ENCODE measurements around the gene RGS7.
"Not testable (repeated sequence)": the region's sequence is repeated elsewhere in the genome, so short reads cannot be mapped to it uniquely, and the experiment has no call there.

Gene RGS7

DNA sequence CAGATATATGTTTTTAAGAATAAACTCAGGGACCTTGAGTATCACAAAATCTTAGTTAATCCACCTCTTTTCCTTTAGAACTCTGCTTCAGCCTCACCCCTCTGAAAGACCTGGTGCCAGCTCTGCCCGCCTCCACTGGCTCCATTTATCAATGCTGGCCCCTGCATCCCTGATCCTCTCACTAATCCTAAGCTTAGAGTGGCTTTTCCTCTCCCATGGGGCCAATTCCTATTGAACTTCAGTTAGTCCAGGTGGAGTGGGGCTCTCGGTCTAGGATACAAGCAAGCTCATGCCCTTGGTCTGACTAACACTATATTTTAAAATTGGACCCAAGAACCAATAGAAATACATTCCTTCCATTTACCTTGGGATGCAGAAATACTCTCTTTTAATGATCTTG, 87.0 kb downstream of the RGS7 start:
- no peak for DNase-seq

GRCh38 chr1:241269116-241269515, 87.9 kb downstream of the RGS7 start:
- no peak for DNase-seq

GRCh38 chr1:241266121-241266520, 90.9 kb downstream of the RGS7 start:
- DNase-seq: no peak

DNA sequence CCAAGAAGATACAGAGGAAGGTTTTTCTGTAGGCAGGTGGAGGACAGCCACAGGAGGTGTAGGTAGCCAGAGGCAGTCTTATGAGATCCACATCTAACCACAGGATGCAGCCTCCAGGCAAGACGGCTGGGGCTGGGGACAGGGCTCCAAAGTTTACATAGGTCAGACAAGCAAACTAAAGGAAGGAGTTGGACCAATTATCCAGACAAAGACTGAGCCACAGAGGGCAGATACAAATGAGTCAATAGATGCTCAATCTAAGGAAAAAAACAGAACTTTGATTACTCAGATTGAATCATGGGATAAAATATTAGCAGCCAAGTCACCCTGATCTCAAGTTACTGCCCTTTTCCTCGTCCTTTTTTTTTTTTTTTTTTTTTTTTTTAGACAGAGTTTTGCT, 91.6 kb downstream of the RGS7 start:
- DNase-seq: no peak

DNA sequence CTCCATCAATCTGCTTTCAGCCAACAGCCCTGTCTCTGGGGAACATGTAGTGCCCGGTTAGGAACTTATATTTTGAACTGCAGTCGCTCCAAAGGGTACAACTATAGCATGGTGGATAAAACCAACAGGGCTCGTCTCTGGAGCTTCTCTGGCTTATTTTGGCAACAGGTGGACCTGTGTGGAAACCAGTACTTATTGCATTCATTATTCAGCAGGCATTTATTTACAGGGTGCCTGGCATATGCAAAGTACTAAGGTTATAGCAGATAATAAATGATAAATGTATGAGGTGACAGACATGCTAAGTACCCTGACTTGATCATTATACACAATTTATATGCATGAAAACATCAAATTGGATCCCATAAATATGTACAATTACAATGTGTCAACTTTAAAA, 93.7 kb downstream of the RGS7 start:
- no peak for DNase-seq

DNA sequence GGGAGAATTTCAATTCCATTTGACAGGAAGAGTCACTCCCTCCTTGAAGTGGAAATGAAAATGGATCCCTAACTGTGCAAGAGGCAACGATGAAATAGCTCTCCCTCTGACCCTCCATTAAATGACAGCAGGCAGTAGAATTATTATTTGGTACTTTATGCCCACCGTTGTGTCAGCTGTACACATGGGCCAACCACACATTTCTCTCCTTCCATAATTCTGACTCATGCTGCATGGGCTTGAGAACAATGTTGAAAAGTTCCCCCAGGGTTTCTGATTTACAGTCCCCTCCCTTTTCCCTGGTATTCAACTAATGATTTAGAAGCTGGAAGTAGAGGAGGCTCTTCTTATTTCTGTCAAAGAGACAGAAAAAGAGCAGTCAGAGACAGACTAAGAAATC, 103.5 kb downstream of the RGS7 start:
- DNase-seq: no peak

DNA sequence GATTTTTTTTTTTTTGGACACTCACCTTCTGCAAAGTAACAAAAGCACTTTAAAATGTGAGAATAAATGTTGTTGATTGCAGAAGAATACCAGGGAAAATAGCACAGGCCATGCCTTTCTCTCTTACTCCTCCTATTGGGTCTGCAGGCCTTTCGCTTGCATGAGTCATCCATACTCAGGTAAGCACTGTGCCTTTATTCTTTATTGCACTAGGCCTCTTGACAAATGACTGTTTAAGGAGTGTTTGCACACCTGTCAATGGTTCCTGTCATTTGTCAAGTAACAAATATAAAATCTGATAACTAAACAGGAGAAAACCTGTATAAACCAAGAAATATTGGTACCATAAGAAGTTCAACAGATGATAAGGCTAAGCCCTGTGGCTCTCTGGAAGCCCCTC, 106.5 kb downstream of the RGS7 start:
- no peak for DNase-seq

- DNase-seq: no peak
Observed at GRCh38 chr1:241240069-241240468, 116.9 kb downstream of the RGS7 start.

- DNase-seq: no peak
Observed at GRCh38 chr1:241237873-241238272, 119.1 kb downstream of the RGS7 start.

DNA sequence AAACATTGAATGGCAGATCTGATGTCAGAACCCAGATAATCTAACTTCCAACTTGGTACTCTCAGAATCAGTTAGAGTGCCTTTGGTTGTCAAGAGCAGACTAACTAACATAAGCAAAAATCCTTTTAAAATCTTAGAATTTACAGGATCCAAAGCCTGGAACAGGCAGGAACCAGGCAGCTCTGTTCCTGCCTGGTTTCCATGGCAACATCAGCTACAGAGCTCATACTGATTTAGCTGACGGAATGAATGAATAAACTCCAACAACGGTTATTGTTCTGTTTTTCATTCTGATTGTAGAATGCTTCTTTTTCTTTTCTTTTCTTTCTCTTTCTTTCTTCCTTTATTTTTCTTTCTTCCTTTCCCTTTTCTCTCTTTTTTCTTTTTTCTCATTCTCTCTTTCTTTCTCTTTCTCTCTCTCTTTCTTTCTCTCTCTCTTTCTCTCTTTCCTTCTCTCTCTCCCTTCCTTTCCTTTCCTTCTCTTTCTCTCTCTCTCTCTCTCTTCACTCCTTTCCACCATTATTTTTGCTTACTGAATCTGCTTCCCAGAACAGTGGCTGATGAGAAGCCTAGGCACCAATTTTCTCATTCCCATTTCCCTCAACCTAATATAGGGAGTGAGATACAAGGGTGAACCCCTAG, 121.6 kb downstream of the RGS7 start:
- no peak for DNase-seq

DNA sequence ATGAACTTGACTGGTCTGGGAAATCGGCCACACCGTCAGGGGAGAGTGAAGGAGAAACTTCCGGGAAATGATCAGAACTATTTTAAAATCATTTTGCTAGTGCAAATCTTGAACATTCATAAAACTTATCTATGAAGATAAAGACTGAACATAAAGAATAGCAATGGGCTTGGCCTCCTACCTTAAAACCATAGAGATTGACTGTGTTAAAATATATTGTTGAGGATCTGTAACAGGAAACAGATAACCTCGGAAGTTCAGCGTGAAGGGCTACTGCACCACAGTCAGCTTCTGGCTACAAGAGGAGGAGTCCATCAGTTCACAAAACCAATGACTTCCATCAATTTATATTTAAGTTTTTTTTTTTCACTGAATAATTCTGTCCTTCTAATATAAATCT, 127.3 kb downstream of the RGS7 start:
- DNase-seq: no peak

DNA sequence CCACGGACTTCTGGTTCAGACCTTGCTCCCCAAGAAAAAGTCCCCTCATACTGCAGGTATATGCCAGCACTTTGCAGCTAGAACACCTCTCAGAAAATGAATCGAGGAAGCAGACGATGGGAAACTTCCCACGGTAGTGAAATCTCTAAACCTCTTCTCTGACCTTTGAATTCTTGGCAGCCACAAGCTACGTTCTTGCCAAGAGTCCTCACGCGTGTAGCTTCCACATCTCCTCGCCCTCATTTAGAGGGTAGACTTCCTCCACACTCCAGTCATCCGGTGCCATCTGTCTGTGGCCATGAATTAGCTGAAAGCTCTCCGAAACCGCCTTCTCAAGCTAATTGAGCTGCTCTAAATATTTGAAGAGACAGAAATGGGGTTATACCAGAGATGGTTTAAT, 127.8 kb downstream of the RGS7 start:
- DNase-seq: no peak

GRCh38 chr1:241228339-241228738, 128.7 kb downstream of the RGS7 start:
- no peak for DNase-seq

GRCh38 chr1:241225741-241226140, 131.3 kb downstream of the RGS7 start:
- no peak for DNase-seq

DNA sequence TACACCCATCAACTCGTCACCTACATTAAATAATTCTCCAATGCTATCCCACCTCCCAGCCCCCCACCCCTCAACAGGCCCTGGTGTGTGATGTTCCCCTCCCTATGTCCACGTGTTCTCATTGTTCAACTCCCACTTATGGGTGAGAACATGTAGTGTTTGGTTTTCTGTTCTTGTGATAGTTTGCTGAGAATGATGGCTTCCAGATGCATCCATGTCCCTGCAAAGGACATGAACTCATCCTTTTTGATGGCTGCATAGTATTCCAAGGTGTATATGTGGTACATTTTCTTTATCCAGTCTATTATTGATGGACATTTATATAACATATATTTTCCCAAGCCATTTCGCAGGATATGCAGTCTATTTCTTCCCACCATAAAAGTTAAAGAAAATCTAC, 132.8 kb downstream of the RGS7 start:
- not testable (repeated sequence) for DNase-seq

DNA sequence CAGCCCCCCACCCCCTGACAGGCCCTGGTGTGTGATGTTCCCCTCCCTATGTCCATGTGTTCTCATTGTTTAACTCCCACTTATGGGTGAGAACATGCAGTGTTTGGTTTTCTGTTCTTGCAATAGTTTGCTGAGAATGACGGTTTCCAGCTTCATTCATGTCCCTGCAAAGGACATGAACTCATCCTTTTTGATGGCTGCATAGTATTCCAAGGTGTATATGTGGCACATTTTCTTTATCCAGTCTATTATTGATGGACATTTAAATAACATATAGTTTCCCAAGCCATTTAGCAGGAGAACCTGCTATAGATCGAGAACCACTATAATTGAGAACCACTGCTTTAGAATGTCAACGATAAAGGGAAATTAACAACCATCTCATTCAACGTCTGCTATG, 134.2 kb downstream of the RGS7 start:
- DNase-seq: not testable (repeated sequence)

DNA sequence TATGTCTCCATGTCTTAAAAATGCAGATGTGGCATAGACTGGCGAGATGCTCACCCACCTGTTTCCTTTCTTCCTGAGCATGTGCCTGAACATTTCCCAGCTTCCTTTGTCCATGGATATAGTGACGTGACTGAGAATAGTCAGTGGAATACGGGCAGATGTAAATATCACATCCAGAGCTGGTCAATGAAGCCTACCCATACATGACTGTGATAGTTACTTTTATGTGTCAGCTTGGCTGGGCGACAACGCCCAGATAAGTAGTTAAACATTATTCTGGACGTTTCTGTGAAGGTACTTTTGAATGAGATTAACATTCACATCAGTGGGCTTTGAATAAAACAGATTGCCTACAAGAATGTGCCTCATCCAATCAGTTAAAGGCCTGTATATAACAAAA, 135.7 kb downstream of the RGS7 start:
- no peak for DNase-seq

DNA sequence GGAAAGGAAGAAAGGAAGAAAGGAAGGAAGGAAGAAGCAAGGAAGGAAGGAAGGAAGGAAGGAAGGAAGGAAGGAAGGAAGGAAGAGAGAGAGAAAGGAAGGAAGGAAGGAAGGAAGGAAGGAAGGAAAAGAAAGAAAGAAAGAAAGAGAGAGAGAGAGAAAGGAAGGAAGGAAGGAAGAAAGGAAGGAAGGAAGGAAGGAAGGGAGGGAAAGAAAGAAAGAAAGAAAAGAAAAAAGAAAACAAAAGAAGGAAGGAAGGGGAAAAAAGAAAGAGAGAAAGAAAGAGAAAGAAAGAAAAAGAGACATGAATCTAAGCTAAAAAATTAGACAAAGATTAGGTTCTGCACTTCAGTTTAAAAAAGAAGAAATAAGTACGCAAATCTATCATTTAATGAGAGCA, 136.1 kb downstream of the RGS7 start:
- not testable (repeated sequence) for DNase-seq

DNA sequence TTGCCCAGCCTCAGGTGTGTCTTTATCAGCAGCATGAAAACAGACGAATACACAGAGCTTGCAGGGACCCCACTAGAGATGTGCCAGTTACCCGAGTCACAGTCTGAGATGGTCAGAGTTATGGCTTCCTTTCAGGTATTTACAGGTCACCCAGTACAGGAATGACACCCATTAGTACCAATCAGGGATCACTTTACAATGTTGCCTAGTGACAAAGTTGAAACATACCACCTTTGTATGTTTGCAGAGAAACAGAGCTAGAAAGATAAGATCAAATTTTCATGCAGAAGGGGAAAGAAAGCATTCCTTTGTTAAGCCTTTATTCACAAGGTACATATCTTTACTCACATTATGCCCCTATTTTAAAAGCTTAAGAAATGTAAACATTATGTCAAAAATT, 137.6 kb downstream of the RGS7 start:
- no peak for DNase-seq

DNA sequence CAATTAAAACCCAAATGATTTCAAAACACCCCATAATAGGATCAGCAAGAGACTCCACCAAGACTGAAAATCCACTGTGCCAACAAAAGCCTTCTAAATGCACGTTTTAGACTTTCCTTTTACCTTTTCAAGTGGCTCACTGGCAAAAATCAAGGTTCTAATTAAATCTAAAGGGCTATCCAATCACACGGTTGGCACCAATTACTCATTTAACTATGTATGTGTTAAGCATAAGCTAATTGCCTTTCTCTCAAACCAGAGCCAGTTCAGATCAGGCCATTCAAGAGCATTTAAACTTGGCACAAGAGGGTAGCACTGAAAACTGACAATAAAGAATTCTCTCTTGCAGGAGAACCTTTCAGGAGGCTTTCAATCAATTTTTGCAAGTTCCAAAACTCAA, 139.5 kb downstream of the RGS7 start:
- no peak for DNase-seq

DNA sequence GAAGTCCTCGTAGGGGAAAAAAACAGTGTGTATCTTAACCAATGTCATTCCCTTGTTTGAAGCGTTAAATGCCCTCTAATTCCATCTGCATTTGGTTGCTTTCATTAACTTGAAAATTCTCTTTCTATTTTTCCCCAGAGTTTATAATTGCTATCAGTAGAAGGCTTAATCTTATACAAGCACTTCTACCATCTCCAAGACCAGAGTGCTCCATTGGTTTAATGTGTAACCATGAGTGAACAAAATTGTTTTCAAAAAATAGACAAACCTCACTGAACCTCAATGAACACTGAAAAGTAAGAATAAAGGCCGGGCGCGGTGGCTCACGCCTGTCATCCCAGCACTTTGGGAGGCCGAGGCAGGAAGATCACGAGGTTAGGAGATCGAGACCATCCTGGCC, 141.3 kb downstream of the RGS7 start:
- no peak for DNase-seq

DNA sequence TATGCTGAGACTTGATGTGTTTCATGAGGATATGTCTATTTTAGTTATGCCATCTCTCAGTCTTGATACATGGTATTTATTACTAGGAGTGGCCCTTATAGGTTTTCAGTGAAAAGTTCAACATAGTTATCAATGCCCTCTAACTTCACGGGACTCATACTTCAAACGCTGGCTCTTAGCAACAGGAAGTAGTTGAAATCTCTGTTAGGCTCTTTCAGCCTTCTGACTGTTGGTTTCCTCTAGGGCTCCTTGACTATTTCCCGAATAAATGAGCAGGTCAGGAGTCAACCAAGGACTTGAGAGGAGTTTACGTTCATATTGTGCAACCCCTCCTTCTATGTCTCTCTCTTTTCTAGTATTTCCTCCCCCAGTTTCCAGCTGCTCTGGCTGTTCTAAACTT, 141.8 kb downstream of the RGS7 start:
- no peak for DNase-seq

- no peak for DNase-seq
Observed at GRCh38 chr1:241213139-241213538, 143.9 kb downstream of the RGS7 start.

DNA sequence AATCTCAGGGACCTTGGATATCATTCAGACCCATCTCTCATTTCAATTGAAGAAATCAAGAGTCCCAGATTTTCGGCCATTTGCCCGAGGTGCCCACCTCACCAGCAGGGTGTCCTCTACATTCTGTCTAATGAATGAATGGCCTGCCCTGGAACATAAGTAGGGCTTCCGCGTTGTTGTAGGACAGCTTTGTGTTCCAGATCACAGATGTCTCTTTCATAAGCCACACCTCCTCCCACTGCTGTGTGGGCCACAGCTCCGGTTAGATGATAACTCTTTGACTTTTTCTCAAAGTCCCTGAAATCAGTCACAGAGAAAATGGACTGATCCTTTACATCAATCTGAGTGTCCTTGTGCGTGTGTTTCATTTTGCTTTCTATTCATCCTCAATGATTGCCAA, 144.4 kb downstream of the RGS7 start:
- DNase-seq: no peak

DNA sequence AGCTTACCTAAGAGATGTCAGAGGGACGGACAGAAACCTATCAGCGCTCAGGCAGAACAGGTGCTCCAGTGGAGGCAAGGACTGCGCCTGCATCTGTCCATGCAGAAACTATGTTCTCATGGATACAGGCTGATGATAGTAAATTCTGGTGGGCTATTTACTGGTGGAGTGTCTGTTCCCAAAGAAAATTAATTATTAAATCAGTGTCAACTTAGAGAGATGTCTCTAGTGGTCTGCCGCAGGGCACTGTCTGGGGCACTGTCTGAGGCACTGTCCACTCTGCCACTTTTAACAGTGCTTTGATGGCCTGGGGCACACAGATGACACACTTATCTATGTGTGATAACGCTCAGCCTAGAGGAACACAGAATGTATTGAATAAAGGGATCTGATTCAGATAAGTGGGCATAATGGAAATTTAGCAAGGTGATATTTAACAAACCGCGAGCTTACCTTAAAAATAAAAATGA, 148.1 kb downstream of the RGS7 start:
- no peak for DNase-seq

DNA sequence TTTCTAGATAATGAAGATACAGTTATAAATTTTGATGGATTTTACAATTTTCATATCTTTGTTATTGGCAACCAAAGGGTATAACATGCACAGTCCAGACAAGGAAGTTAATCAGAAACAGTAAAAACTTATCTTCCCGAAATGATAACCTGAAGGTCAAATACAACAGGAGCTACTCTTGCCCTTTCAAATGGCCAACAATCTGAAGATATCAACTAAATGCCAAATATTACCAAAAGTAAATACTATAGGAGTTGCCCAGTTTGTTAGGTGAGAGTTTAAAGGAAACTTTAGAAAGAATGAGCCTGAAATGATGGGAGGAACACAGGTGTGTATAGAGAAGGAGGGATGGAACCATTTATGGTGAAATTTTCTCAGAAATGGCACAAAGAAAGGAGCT, 153.2 kb downstream of the RGS7 start:
- DNase-seq: no peak
